OCI-LY1 (cell line): Measurements from ENCODE around the gene ZMAT3.

ENCODE experiments used
- H2AFZ ChIP-seq: fragments of 200-600 bp; sonication (generic), shearing (Covaris generic); 2 replicates; pipeline ENCODE4 v1.6.0; 2014; ENCODE audit warnings: antibody characterized with exemption, mild to moderate bottlenecking, low read length
- H3F3A ChIP-seq: fragments of 200-600 bp; sonication (generic), shearing (Covaris generic); 2 replicates; pipeline ENCODE4 v1.6.0; 2014; ENCODE audit warnings: mild to moderate bottlenecking, antibody characterized with exemption, low read length, moderate library complexity; ENCODE audit not compliant: insufficient read depth
- H3K27ac ChIP-seq: fragments of 200-600 bp; sonication (generic); 2 replicates; pipeline ENCODE4 v1.5.1; 2014; ENCODE audit warnings: low read length, mixed run types, mild to moderate bottlenecking, low read depth; ENCODE audit not compliant: poor library complexity, severe bottlenecking
- H3K27me3 ChIP-seq: fragments of 200-600 bp; sonication (generic); 2 replicates; pipeline ENCODE4 v1.6.0; 2014; ENCODE audit warnings: antibody characterized with exemption, mild to moderate bottlenecking, low read length, moderate library complexity; ENCODE audit not compliant: insufficient read depth
- H3K36me3 ChIP-seq: fragments of 200-600 bp; sonication (generic); 2 replicates; pipeline ENCODE4 v1.6.1; 2014; ENCODE audit warnings: mild to moderate bottlenecking, antibody characterized with exemption, low read length, moderate library complexity, mixed read lengths; ENCODE audit not compliant: insufficient read depth
- H3K4me1 ChIP-seq: fragments of 200-600 bp; sonication (generic); 2 replicates; pipeline ENCODE4 v1.5.1; 2014; ENCODE audit warnings: mild to moderate bottlenecking, low read length, moderate library complexity; ENCODE audit not compliant: insufficient read depth, severe bottlenecking
- H3K4me2 ChIP-seq: fragments of 200-600 bp; sonication (generic), shearing (Covaris generic); 2 replicates; pipeline ENCODE4 v1.6.1; 2014; ENCODE audit warnings: low read length
- H3K4me3 ChIP-seq: fragments of 200-600 bp; sonication (generic); 2 replicates; pipeline ENCODE4 v1.5.1; 2014; ENCODE audit warnings: low read length, low read depth, mild to moderate bottlenecking, mixed read lengths; ENCODE audit not compliant: poor library complexity, severe bottlenecking
- H3K79me2 ChIP-seq: fragments of 200-600 bp; shearing (Covaris generic); 2 replicates; pipeline ENCODE4 v1.6.1; 2016; ENCODE audit warnings: mixed run types, low read length, mixed read lengths; ENCODE audit not compliant: insufficient read depth
- H3K9ac ChIP-seq: fragments of 200-600 bp; sonication (generic), shearing (Covaris generic); 2 replicates; pipeline ENCODE4 v1.6.1; 2014; ENCODE audit warnings: mild to moderate bottlenecking, low read length, mixed read lengths
- H3K9me2 ChIP-seq: fragments of 200-600 bp; sonication (generic), shearing (Covaris generic); 2 replicates; pipeline ENCODE4 v1.6.1; 2014; ENCODE audit warnings: low read depth, mild to moderate bottlenecking, low read length, mixed read lengths
- H3K9me3 ChIP-seq: fragments of 200-600 bp; shearing (Covaris generic); 2 replicates; pipeline ENCODE4 v1.6.1; 2014; ENCODE audit warnings: low read length, mixed read lengths
- H4K20me1 ChIP-seq: fragments of 200-600 bp; sonication (generic), shearing (Covaris generic); 2 replicates; pipeline ENCODE4 v1.6.0; 2016; ENCODE audit warnings: mild to moderate bottlenecking, low read length; ENCODE audit not compliant: insufficient read depth
- CTCF ChIP-seq: fragments of 200-600 bp; sonication (generic), shearing (Covaris generic); IDR thresholded peaks from 2 replicates; pipeline ENCODE4 v1.5.1; 2017; ENCODE audit warnings: mild to moderate bottlenecking, antibody characterized with exemption, low read length, moderate library complexity, mixed read lengths
- EZH2 ChIP-seq: fragments of 200-600 bp; sonication (generic), shearing (Covaris generic); IDR thresholded peaks from 2 replicates; pipeline ENCODE4 v1.8.0; 2017; ENCODE audit warnings: borderline replicate concordance, mixed run types, mild to moderate bottlenecking, antibody characterized with exemption, low read length, moderate library complexity, mixed read lengths

ZMAT3 gene

DNA sequence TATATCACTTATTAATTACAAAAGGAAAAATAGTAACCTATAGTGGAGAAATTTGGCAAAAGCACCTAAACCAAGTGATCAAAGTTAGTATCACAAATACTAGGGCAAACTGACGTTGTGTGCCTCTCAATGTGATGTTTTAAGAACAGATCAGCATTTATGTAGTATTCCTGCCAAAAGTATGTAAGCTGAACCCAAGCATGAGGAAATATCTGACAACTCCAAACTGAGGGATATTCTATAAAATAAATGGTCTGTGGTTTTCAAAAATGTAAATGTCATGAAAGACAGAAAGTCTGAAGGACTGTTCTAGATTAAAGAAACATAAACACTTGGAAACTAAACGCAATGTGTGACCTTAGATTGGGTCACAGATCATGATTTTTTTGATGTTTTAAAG is 42.3 kb upstream of the ZMAT3 start:
- Histone ChIP-seq H3K79me2 (no peaks in the 10 kb centered on the region), H3K36me3 (no peaks in the 10 kb centered on the region), H3K4me1 (no peaks in the 10 kb centered on the region), H3K27me3 (no peaks in the 10 kb centered on the region), H4K20me1 (no peaks in the 10 kb centered on the region), H3K27ac (no peak overlapping the region), H3K9me3 (no peaks in the 10 kb centered on the region; the same call in 1 of the 2 replicates), H3K4me3 (no peak overlapping the region), H3K9ac (no peak overlapping the region), H3F3A (no peaks in the 10 kb centered on the region), H3K4me2 (no peak overlapping the region), H3K9me2 (no peaks in the 10 kb centered on the region), H2AFZ (no peak overlapping the region)
- no peak for TF ChIP-seq EZH2
- no peak for TF ChIP-seq CTCF

- H3K4me1 ChIP-seq: no peaks in the 10 kb centered on the region
- no peaks in the 10 kb centered on the region for H3K27me3 ChIP-seq
- H3K36me3 ChIP-seq: no peaks in the 10 kb centered on the region
- H3K79me2 ChIP-seq: no peaks in the 10 kb centered on the region
- no peak overlapping the region for H2AFZ ChIP-seq
- no peak overlapping the region for H3K4me2 ChIP-seq
- H4K20me1 ChIP-seq: no peaks in the 10 kb centered on the region
- no peaks in the 10 kb centered on the region; the same call in 1 of the 2 replicates for H3K9me3 ChIP-seq
- no peaks in the 10 kb centered on the region for H3K9me2 ChIP-seq
- no peak overlapping the region for H3K4me3 ChIP-seq
- no peak for TF ChIP-seq EZH2
- no peak for TF ChIP-seq CTCF
- no peaks in the 10 kb centered on the region for H3F3A ChIP-seq
- no peak overlapping the region for H3K27ac ChIP-seq
- no peak overlapping the region for H3K9ac ChIP-seq
These were observed 36.5 kb upstream of the ZMAT3 start for GRCh38 chr3:179108086-179108485.

DNA sequence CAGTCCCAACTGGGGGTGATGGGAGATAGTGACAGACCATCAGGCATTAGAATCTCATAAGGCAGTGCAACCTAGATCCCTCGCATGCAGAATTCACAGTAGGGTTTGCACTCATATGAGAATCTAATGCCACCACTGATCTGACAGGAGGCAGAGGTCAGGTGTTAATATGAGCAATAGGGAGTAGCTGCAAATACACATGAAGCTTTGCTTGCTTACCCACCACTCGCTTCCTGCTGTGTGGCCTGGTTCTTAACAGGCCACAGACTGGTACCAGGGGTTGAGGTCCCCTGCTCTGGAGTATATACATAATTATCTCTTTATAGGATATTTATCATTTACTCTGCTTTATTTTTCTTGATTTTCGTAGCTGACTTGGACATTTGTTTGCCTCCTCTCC is 36.0 kb upstream of the ZMAT3 start:
- TF ChIP-seq CTCF: no peak
- no peak for TF ChIP-seq EZH2
- Histone ChIP-seq H3K27ac (no peak overlapping the region), H3K4me1 (no peaks in the 10 kb centered on the region), H3K4me2 (no peak overlapping the region), H3K9me2 (no peaks in the 10 kb centered on the region), H3K9me3 (no peaks in the 10 kb centered on the region; the same call in 1 of the 2 replicates), H3K4me3 (no peak overlapping the region), H2AFZ (no peak overlapping the region), H3K79me2 (no peaks in the 10 kb centered on the region), H3K9ac (no peak overlapping the region), H3K36me3 (no peaks in the 10 kb centered on the region), H3K27me3 (no peaks in the 10 kb centered on the region), H3F3A (no peaks in the 10 kb centered on the region), H4K20me1 (no peaks in the 10 kb centered on the region)
